HG02763 (cell line): ENCODE results near the gene TMPRSS9.
"Not testable (repeated sequence)": the region's sequence is repeated elsewhere in the genome, so short reads cannot be mapped to it uniquely, and the experiment has no call there.

Experiments used
- ATAC-seq: cut with Tn5 transposase; IDR thresholded peaks from one replicate; pipeline ENCODE4 v1.9.1; 2021; ENCODE audit warnings: mild to moderate bottlenecking, moderate library complexity; ENCODE audit not compliant: unreplicated experiment

The TMPRSS9 gene

GRCh38 chr19:2341244-2341751 is 18.8 kb upstream of the TMPRSS9 start:
- ATAC-seq: no peak

- no peak for ATAC-seq
Measured at GRCh38 chr19:2341982-2342381, 18.1 kb upstream of the TMPRSS9 start.

- ATAC-seq: no peak
Measured at GRCh38 chr19:2342656-2343288, 17.3 kb upstream of the TMPRSS9 start.

GRCh38 chr19:2343289-2343982 is 16.6 kb upstream of the TMPRSS9 start:
- no peak for ATAC-seq

GRCh38 chr19:2344381-2344870 is 15.6 kb upstream of the TMPRSS9 start:
- no peak for ATAC-seq

- ATAC-seq: no peak
Measured at GRCh38 chr19:2345076-2345475, 15.0 kb upstream of the TMPRSS9 start.

- ATAC-seq: no peak
Measured at GRCh38 chr19:2345794-2346663, 14.0 kb upstream of the TMPRSS9 start.

- ATAC-seq: not testable (repeated sequence)
Measured at GRCh38 chr19:2349818-2350217, 10.2 kb upstream of the TMPRSS9 start.

- no peak for ATAC-seq
Measured at GRCh38 chr19:2350656-2351055, 9.4 kb upstream of the TMPRSS9 start.

- no peak for ATAC-seq
Measured at GRCh38 chr19:2351591-2351990, 8.5 kb upstream of the TMPRSS9 start.

- no peak for ATAC-seq
Measured at GRCh38 chr19:2352121-2352520, 7.9 kb upstream of the TMPRSS9 start.

GRCh38 chr19:2353159-2353886 is 6.7 kb upstream of the TMPRSS9 start:
- no peak for ATAC-seq

- no peak for ATAC-seq
Measured at GRCh38 chr19:2353887-2354592, 6.0 kb upstream of the TMPRSS9 start.

GRCh38 chr19:2354670-2355069 is 5.4 kb upstream of the TMPRSS9 start:
- no peak for ATAC-seq

GRCh38 chr19:2355168-2356035 is 4.7 kb upstream of the TMPRSS9 start:
- no peak for ATAC-seq

GRCh38 chr19:2356036-2356646 is 3.9 kb upstream of the TMPRSS9 start:
- ATAC-seq: no peak

- no peak for ATAC-seq
Measured at GRCh38 chr19:2357279-2358206, 2.5 kb upstream of the TMPRSS9 start.
